Measurements from ENCODE around the gene TCERG1. TPM values are rescaled to one million over a fixed set of nuclear protein-coding genes. Genes with fewer than 3 reads are reported as not detected.
"Not testable (repeated sequence)": the region's sequence is repeated elsewhere in the genome, so short reads cannot be mapped to it uniquely, and the experiment has no call there.

Gene TCERG1
- total RNA-seq, 1 donor from 2014 or later = 67.0 TPM

DNA sequence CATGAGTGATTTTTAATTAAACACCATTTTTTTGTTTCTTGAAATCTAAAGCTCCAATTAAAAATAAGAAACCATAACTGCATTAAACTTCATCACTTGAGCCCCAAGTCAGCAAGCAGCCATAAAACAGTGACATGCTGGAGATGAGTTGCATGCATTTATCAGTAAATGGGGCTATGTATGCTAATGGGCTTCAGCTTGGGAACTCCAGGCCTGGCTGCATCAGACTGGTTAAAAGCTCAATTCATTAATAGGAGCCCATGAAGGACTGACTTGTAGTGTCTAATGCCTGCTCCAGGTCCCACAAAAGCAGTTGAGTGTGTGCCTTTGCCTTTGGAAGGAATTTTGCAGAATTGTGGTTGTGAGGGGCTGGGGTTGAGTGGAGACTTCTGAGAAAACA lies 102.5 kb downstream of the TCERG1 start:
- intact Hi-C loops (cut with DNase I) = no loop called here
- no peak for DNase-seq (ENCODE audit: low spot score)
- no peak for ATAC-seq

DNA sequence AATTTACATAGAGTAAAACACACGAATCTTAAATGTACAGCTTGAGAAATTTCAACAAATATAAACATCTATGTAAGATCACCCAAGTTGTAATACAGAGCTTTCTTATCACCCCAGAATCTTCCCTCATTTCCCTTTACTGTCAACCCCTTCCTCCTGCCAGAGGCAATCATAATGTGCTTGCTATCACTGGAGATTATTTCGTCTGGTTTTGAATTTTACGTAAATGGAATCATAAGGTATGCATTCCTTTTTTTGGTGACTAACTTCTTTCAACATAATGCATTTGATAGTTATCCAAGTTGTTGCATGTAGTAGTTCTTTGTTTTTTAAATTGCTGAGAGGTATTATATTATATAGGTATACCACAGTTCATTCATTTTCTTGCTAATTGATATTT lies 106.3 kb downstream of the TCERG1 start:
- intact Hi-C loops (cut with DNase I) = no loop called here
- no peak for DNase-seq (ENCODE audit: low spot score)
- ATAC-seq = no peak

DNA sequence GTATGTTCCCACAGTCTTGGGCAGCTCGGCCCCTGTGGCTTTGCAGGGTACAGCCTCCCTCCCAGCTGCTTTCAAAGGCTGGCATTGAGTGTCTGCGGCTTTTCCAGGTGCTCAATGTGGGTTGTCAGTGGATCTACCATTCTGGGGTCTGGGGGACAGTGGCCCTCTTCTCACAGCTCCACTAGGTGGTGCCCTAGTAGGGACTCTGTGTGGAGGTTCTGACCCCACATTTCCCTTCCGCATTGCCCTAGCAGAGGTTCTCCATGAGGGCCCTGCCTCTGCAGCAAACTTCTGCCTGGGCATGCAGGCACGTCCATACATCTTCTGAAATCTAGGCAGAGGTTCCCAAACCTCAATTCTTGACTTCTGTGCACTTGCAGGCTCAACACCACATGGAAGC lies 109.8 kb downstream of the TCERG1 start:
- intact Hi-C loops (cut with DNase I); DNase-seq (ENCODE audit: low spot score); ATAC-seq: not testable (repeated sequence)

DNA sequence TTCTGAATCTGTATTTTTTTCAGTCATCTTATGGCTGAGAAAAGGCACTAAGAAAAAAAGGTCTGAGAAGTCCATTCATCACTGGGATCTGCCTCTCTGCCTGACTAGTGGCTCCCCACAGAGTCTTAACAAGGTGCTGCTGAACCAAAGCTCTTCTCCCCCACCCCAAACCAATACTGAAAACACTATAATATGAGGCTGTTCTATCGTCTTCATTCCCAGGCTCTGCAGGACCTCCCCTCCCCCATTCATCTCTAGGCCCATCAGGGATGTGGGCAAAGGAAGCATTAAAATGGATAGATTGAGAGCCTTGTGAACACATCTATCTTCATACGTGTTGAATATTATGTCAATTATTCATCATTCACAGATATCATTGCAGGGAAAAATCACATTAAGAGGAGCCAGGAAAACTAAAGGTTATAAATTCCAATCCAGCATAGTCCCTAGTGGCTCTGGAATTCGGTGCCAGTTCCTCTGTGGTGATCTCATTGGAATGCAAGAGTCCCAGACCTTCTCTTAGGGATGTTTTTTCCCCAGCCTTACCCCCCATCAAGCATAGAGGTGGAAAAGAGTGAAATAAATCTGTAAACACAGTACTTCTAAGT lies 113.2 kb downstream of the TCERG1 start:
- DNase-seq (ENCODE audit: low spot score) = no peak
- intact Hi-C loops (cut with DNase I) = no loop called here
- ATAC-seq = no peak

Other genes starting within 250 kb of the TCERG1 start
- gene RBM27, start 243.7 kb upstream of the TCERG1 start, total RNA-seq = 22.1 TPM
- not detected for gene POU4F3, start 108.5 kb upstream of the TCERG1 start, total RNA-seq
- gene GPR151, start 68.9 kb downstream of the TCERG1 start, total RNA-seq = not detected

Measured in sciatic nerve (tissue), 2 donors.